Activated naive CD8-positive, alpha-beta T cell treated with anti-CD3 and anti-CD28 coated beads for 36 hours (primary cell): ENCODE results near the gene ZNF764. TPM values are rescaled to one million over a fixed set of nuclear protein-coding genes. Genes with fewer than 3 reads are reported as not detected.
"Not testable (repeated sequence)": the region's sequence is repeated elsewhere in the genome, so short reads cannot be mapped to it uniquely, and the experiment has no call there.

Source experiments
- DNase-seq: peaks from one replicate; pipeline ENCODE4 v3.0.0; 2021
- H3K27ac Mint-ChIP-seq: one replicate; pipeline ENCODE4 v1.8.0; 2022; ENCODE audit warnings: mild to moderate bottlenecking, moderate library complexity, mixed read lengths
- H3K27me3 Mint-ChIP-seq: one replicate; pipeline ENCODE4 v1.8.0; 2022; ENCODE audit warnings: mild to moderate bottlenecking, mixed read lengths
- H3K36me3 Mint-ChIP-seq: one replicate; pipeline ENCODE4 v1.8.0; 2021; ENCODE audit warnings: mild to moderate bottlenecking, mixed read lengths
- H3K4me1 Mint-ChIP-seq: one replicate; pipeline ENCODE4 v1.8.0; 2021; ENCODE audit warnings: mixed read lengths
- H3K4me3 Mint-ChIP-seq: one replicate; pipeline ENCODE4 v1.8.0; 2022; ENCODE audit warnings: mild to moderate bottlenecking, moderate library complexity, mixed read lengths
- H3K9me3 Mint-ChIP-seq: one replicate; pipeline ENCODE4 v1.8.0; 2022; ENCODE audit warnings: mixed read lengths
- total RNA-seq, 2 experiments: library from RNA; stranded (reverse); gene quantifications; one replicate each; pipeline ENCODE4 v1.2.3, GENCODE V29; 2021

Gene ZNF764
- total RNA-seq = 10 to 100 TPM; 11.9 to 12.1 TPM

DNA sequence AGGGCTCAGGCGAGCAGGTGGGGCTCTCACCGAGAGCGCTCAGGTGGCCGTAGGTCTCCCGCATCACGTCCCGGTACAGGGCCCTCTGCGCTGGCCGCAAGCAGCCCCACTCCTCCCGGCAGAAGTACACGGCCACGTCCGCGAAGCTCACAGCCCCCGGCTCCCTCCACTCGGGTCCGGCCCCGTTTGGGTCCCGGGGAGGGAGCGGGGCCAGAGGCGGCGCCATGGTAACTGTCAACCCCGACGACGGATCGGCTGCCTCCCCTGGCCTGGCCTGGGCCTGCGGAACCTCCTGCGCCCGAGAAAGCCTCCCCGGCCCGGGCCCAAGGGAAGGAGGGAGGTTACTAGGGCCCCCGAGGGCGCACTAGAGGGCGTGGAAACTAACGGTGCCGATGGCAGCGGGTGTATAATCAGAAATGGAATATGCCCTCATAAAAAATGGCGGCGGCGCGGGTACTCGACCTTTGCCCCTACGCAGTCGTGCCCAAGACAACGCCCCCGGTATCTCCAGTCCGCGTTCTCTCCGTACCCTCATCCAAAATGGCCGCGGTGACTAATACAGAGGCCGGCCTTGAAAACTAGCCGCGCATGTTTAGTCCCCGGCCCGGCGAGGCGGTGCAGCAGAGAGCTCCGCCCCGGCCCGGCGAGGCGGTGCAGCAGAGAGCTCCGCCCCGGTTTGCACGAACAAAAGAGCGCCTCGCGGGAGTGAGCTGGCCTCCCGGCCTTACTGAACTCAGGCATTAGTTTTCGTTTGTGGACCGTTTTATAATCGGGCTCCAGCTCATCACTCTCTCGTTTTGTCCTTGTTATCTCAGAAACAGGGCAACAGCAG, at the start of gene ZNF764:
Gene ZNF764 (minus strand): TSS at position 418 of the 832 bp plus-strand sequence. CDS start 192 bp downstream, at position 226.
- H3K36me3 Mint-ChIP-seq = peaks cover 26% of the 10 kb centered on the region
- H3K4me3 Mint-ChIP-seq = peak within 1 kb of the TSS; percentile 88
- peaks cover 35% of the 10 kb centered on the region for H3K4me1 Mint-ChIP-seq
- H3K27ac Mint-ChIP-seq = peak within 1 kb of the TSS; percentile 94
- peak; percentile 97 for DNase-seq
- H3K9me3 Mint-ChIP-seq = no peaks in the 10 kb centered on the region
- H3K27me3 Mint-ChIP-seq = peaks cover 4% of the 10 kb centered on the region

DNA sequence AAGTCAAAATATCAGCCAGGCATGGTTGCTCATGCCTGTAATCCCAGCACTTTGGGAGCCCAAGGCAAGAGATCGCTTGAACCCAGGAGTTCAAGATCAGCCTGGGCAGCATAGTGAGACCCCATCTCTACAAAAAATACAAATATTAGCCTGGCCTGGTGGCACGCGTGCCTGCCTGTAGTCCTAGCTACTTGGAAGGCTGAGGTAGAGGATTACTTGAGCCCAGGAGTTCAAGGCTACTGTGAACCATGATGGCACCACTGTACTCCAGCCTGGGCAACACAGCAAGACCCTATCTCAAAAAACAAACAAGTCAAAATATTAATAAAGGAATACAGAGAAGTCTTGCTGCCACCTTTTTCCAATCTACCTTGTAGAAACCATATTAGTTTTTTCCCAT, 47.8 kb upstream of the ZNF764 start:
- DNase-seq = no peak
- Mint-ChIP-seq H3K4me1 (peaks cover 17% of the 10 kb centered on the region), H3K27me3 (no peaks in the 10 kb centered on the region), H3K9me3 (no peaks in the 10 kb centered on the region), H3K36me3 (peaks cover 28% of the 10 kb centered on the region), H3K4me3 (no peak overlapping the region), H3K27ac (no peak overlapping the region)

- no peak overlapping the region for H3K4me3 Mint-ChIP-seq
- no peak for DNase-seq
- H3K27ac Mint-ChIP-seq = no peak overlapping the region
- no peaks in the 10 kb centered on the region for H3K9me3 Mint-ChIP-seq
- peaks cover 11% of the 10 kb centered on the region for H3K4me1 Mint-ChIP-seq
- no peaks in the 10 kb centered on the region for H3K27me3 Mint-ChIP-seq
- H3K36me3 Mint-ChIP-seq = peaks cover 28% of the 10 kb centered on the region
These were observed 47.0 kb upstream of the ZNF764 start for GRCh38 chr16:30605158-30605557.

- H3K27me3 Mint-ChIP-seq = no peaks in the 10 kb centered on the region
- H3K4me1 Mint-ChIP-seq = peaks cover 11% of the 10 kb centered on the region
- H3K36me3 Mint-ChIP-seq = peaks cover 28% of the 10 kb centered on the region
- no peaks in the 10 kb centered on the region for H3K9me3 Mint-ChIP-seq
- no peak for DNase-seq
- no peak overlapping the region for H3K4me3 Mint-ChIP-seq
- no peak overlapping the region for H3K27ac Mint-ChIP-seq
These were observed 46.3 kb upstream of the ZNF764 start for GRCh38 chr16:30604316-30604947.

DNA sequence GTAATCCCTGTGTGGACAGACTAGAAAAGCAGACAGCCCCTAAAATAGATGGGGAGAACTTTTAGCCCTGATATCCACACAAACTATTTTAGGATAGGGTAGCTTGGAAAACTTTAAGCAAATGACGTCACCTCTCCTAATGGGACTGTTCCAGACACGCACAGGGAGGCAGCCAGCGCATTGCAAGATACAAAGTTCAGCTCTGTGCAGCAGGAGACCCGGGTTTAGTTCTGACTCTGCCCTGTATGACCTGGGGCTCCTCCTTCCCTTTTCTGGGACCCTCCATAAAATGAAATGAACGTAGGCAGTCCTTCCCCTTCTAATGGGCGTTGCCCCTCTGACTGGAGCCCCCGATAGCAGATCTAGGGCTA, 45.8 kb upstream of the ZNF764 start:
- no peaks in the 10 kb centered on the region for H3K9me3 Mint-ChIP-seq
- no peaks in the 10 kb centered on the region for H3K27me3 Mint-ChIP-seq
- no peak for DNase-seq
- no peak overlapping the region for H3K4me3 Mint-ChIP-seq
- peaks cover 8% of the 10 kb centered on the region for H3K4me1 Mint-ChIP-seq
- no peak overlapping the region for H3K27ac Mint-ChIP-seq
- H3K36me3 Mint-ChIP-seq = peaks cover 26% of the 10 kb centered on the region

DNA sequence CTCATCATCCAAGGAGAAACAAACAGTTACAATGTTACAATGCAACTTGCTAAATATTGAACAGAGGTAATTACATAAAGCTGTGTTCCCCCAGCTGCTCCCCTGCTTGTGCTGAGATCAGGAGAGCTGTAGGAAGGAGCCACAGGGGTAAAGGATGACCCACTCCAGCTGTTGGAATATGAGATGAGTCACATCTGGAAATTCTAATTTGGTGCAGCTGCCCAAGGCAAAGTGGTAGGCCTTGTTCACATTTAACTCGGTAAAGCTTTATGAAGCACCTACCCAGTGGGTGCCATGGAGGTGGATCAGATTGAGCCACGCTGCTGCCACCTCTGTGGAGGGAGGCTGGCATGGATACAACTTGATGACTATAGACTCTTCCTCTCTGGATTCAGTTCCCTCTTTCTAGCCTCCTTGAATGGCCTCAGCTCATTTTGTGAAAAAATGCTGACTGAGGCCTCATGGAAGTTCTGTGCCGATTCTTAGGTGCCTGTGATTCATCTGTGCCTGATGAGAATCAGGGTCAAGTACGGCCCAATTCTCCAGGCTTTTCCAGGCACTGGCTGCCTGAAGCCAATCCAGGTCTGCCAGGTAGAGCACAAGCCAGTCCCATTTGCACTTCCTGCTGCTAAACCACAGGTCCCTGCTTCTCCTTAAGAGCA, 44.6 kb upstream of the ZNF764 start:
- H3K27ac Mint-ChIP-seq = peak overlapping the region; percentile 35
- peaks cover 19% of the 10 kb centered on the region for H3K36me3 Mint-ChIP-seq
- H3K27me3 Mint-ChIP-seq = no peaks in the 10 kb centered on the region
- DNase-seq = no peak
- H3K9me3 Mint-ChIP-seq = no peaks in the 10 kb centered on the region
- peaks cover 6% of the 10 kb centered on the region for H3K4me1 Mint-ChIP-seq
- no peak overlapping the region for H3K4me3 Mint-ChIP-seq

- H3K36me3 Mint-ChIP-seq = peaks cover 16% of the 10 kb centered on the region
- no peaks in the 10 kb centered on the region for H3K9me3 Mint-ChIP-seq
- peaks cover 5% of the 10 kb centered on the region for H3K4me1 Mint-ChIP-seq
- no peak overlapping the region for H3K4me3 Mint-ChIP-seq
- no peak for DNase-seq
- no peak overlapping the region for H3K27ac Mint-ChIP-seq
- H3K27me3 Mint-ChIP-seq = no peaks in the 10 kb centered on the region
These were observed 43.8 kb upstream of the ZNF764 start for GRCh38 chr16:30601966-30602365.

DNA sequence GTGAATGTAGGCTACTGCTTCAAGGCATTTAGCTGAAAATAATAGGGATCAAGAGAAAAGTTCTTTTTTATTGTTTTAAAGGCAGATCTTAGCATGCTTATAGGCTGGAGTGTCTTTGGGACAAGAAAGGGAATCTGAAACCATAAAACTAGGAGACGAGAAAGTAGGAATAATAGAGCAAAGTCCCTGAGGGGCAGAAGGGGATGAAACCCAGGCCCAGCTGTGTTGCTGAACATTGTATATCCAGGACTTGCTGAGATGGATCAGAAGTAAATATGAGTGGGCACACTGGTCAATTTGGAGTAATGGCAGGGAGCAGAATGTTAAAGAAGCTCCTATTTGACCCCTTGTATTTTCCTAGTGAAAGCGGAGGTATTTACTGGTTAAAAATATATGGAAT, 42.8 kb upstream of the ZNF764 start:
- no peaks in the 10 kb centered on the region for H3K27me3 Mint-ChIP-seq
- H3K27ac Mint-ChIP-seq = no peak overlapping the region

GRCh38 chr16:30600215-30600614, 42.0 kb upstream of the ZNF764 start:
- no peaks in the 10 kb centered on the region for H3K9me3 Mint-ChIP-seq
- H3K27me3 Mint-ChIP-seq = no peaks in the 10 kb centered on the region
- H3K27ac Mint-ChIP-seq = no peak overlapping the region
- no peak overlapping the region for H3K4me3 Mint-ChIP-seq
- peaks cover 5% of the 10 kb centered on the region for H3K4me1 Mint-ChIP-seq
- no peak for DNase-seq
- peaks cover 12% of the 10 kb centered on the region for H3K36me3 Mint-ChIP-seq

More for the DNA sequence above, 42.8 kb upstream of the ZNF764 start:
- no peak for DNase-seq
- no peaks in the 10 kb centered on the region for H3K9me3 Mint-ChIP-seq
- H3K4me3 Mint-ChIP-seq = no peak overlapping the region
- peaks cover 5% of the 10 kb centered on the region for H3K4me1 Mint-ChIP-seq
- H3K36me3 Mint-ChIP-seq = peaks cover 12% of the 10 kb centered on the region

DNA sequence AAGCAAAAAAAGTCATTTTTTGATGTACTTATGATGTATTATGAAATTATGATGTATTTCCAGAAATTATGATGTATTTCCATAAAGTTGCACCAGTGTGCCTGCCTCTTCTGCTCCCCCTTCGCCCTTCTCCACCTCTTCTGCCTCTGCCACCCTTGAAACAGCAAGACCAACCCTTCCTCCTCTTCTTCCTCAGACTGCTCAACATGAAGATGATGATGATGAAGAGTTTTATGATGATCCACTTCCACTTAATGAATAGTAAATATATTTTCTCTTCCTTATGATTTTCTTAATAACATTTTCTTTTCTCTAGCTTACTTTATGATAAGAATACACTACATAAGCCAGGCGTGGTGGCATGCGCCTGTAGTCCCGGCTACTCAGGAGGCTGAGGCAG, 34.7 kb upstream of the ZNF764 start:
- H3K9me3 Mint-ChIP-seq = no peaks in the 10 kb centered on the region
- no peak overlapping the region for H3K27ac Mint-ChIP-seq
- H3K4me1 Mint-ChIP-seq = no peaks in the 10 kb centered on the region
- no peak for DNase-seq
- no peaks in the 10 kb centered on the region for H3K27me3 Mint-ChIP-seq
- no peak overlapping the region for H3K4me3 Mint-ChIP-seq
- H3K36me3 Mint-ChIP-seq = peaks cover 4% of the 10 kb centered on the region

DNA sequence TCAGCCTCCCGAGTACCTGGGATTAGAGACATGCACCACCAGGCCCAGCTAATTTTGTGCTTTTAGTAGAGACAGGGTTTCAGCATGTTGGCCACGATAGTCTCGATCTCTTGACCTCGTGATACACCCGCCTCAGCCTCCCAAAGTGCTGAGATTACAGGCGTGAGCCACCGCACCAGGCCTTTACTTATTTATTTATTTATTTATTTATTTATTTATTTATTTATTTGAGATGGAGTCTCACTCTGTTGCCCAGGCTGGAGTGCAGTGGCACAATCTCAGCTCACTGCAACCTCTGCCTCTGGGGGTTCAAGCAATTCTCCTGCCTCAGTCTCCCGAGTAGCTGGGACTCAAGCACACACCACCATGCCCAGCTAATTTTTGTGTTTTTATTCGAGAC, 32.7 kb upstream of the ZNF764 start:
- H3K9me3 Mint-ChIP-seq, DNase-seq, H3K4me3 Mint-ChIP-seq, H3K27ac Mint-ChIP-seq, H3K27me3 Mint-ChIP-seq: not testable (repeated sequence)
- Mint-ChIP-seq H3K4me1 (peaks cover 10% of the 10 kb centered on the region), H3K36me3 (peaks cover 17% of the 10 kb centered on the region)

GRCh38 chr16:30589582-30589981, 31.4 kb upstream of the ZNF764 start:
- peaks cover 23% of the 10 kb centered on the region for H3K36me3 Mint-ChIP-seq
- peaks cover 15% of the 10 kb centered on the region for H3K4me1 Mint-ChIP-seq
- not testable (repeated sequence) for H3K9me3 Mint-ChIP-seq, H3K27ac Mint-ChIP-seq, H3K27me3 Mint-ChIP-seq, H3K4me3 Mint-ChIP-seq, DNase-seq

GRCh38 chr16:30588651-30589050, 30.5 kb upstream of the ZNF764 start:
- no peak overlapping the region for H3K27ac Mint-ChIP-seq
- H3K27me3 Mint-ChIP-seq = no peaks in the 10 kb centered on the region
- peaks cover 26% of the 10 kb centered on the region for H3K36me3 Mint-ChIP-seq
- H3K4me1 Mint-ChIP-seq = peaks cover 19% of the 10 kb centered on the region
- DNase-seq = no peak
- no peaks in the 10 kb centered on the region for H3K9me3 Mint-ChIP-seq
- no peak overlapping the region for H3K4me3 Mint-ChIP-seq

GRCh38 chr16:30585400-30586191, 27.4 kb upstream of the ZNF764 start, which contains the start of gene ZNF785:
Gene ZNF785, minus strand, starts transcription at chr16:30585697. Its CDS starts 86 bp downstream, at chr16:30585611.
- Mint-ChIP-seq H3K27ac (peak within 1 kb of the TSS; percentile 94), H3K27me3 (no peaks in the 10 kb centered on the region), H3K4me3 (peak within 1 kb of the TSS; percentile 90), H3K4me1 (peaks cover 21% of the 10 kb centered on the region), H3K9me3 (no peaks in the 10 kb centered on the region), H3K36me3 (peaks cover 35% of the 10 kb centered on the region)
- peak; percentile 92 for DNase-seq

- no peak for DNase-seq
- peak overlapping the region; percentile 90 for H3K4me3 Mint-ChIP-seq
- no peaks in the 10 kb centered on the region for H3K9me3 Mint-ChIP-seq
- H3K27me3 Mint-ChIP-seq = no peaks in the 10 kb centered on the region
- peaks cover 35% of the 10 kb centered on the region for H3K36me3 Mint-ChIP-seq
- peak overlapping the region; percentile 94 for H3K27ac Mint-ChIP-seq
- peaks cover 21% of the 10 kb centered on the region for H3K4me1 Mint-ChIP-seq
These were observed 26.8 kb upstream of the ZNF764 start for GRCh38 chr16:30585022-30585399.
